ENCODE data around the gene PCDHB16.
"Not testable (repeated sequence)": the region's sequence is repeated elsewhere in the genome, so short reads cannot be mapped to it uniquely, and the experiment has no call there.

PCDHB16 gene

DNA sequence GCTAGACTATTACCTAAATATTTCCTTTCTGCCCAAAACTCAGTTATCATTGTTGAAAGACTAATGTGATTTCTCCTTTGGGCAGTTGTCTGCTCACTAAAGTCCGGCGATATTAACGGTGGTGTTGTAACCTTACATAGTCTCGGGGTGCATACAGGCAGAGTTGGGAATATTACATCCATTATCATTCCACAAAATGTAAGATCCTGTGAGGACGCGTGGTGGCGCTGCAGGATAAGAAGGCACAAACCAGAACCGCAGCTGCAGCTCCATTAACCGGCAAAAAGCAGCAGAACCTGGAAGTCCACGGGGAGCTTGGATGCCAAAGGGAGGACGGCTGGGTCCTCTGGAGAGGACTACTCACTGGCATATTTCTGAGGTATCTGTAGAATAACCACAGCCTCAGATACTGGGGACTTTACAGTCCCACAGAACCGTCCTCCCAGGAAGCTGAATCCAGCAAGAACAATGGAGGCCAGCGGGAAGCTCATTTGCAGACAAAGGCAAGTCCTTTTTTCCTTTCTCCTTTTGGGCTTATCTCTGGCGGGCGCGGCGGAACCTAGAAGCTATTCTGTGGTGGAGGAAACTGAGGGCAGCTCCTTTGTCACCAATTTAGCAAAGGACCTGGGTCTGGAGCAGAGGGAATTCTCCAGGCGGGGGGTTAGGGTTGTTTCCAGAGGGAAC is 31.6 kb downstream of the PCDHB16 start, which contains the start of gene PCDHB13:
TSS of gene PCDHB13 (plus strand) at position 264 of the 684 bp plus-strand sequence. CDS start at position 469, 205 bp downstream.
- H3K27ac ChIP-seq; DNase-seq; H3K36me3 ChIP-seq (replicated peaks); in situ Hi-C loops (cut with HindIII; ENCODE audit: low pct_ligation_motif_present, low sequenced_read_pairs); H3K27me3 ChIP-seq (replicated peaks); H3K4me3 ChIP-seq (ENCODE audit: low read depth, low read length): not testable (repeated sequence)
- peak; percentile 8 for TF ChIP-seq CTCF (IDR thresholded peaks at IDR 0.05; ENCODE audit: low read depth, low read length, missing control alignments)

- in situ Hi-C loops (cut with HindIII; ENCODE audit: low pct_ligation_motif_present, low sequenced_read_pairs); H3K27ac ChIP-seq: not testable (repeated sequence)
Observed at GRCh38 chr5:141214583-141214982, 32.4 kb downstream of the PCDHB16 start.

DNA sequence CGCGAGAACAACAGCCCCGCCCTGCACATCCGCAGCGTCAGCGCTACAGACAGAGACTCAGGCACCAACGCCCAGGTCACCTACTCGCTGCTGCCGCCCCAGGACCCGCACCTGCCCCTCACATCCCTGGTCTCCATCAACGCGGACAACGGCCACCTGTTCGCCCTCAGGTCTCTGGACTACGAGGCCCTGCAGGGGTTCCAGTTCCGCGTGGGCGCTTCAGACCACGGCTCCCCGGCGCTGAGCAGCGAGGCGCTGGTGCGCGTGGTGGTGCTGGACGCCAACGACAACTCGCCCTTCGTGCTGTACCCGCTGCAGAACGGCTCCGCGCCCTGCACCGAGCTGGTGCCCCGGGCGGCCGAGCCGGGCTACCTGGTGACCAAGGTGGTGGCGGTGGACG is 33.3 kb downstream of the PCDHB16 start:
- H3K27me3 ChIP-seq (replicated peaks); DNase-seq: not testable (repeated sequence)

More at GRCh38 chr5:141214583-141214982, 32.4 kb downstream of the PCDHB16 start:
- H3K4me3 ChIP-seq (ENCODE audit: low read depth, low read length); H3K27me3 ChIP-seq (replicated peaks); DNase-seq; H3K36me3 ChIP-seq (replicated peaks): not testable (repeated sequence)

DNA sequence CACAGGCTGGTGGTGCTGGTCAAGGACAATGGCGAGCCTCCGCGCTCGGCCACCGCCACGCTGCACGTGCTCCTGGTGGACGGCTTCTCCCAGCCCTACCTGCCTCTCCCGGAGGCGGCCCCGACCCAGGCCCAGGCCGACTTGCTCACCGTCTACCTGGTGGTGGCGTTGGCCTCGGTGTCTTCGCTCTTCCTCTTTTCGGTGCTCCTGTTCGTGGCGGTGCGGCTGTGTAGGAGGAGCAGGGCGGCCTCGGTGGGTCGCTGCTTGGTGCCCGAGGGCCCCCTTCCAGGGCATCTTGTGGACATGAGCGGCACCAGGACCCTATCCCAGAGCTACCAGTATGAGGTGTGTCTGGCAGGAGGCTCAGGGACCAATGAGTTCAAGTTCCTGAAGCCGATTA is 33.8 kb downstream of the PCDHB16 start:
- H3K27me3 ChIP-seq (replicated peaks); H3K4me3 ChIP-seq (ENCODE audit: low read depth, low read length); H3K27ac ChIP-seq; DNase-seq; in situ Hi-C loops (cut with HindIII; ENCODE audit: low pct_ligation_motif_present, low sequenced_read_pairs); H3K36me3 ChIP-seq (replicated peaks): not testable (repeated sequence)

More for the DNA sequence above, 33.3 kb downstream of the PCDHB16 start:
- H3K27ac ChIP-seq; H3K4me3 ChIP-seq (ENCODE audit: low read depth, low read length); H3K36me3 ChIP-seq (replicated peaks); in situ Hi-C loops (cut with HindIII; ENCODE audit: low pct_ligation_motif_present, low sequenced_read_pairs): not testable (repeated sequence)

DNA sequence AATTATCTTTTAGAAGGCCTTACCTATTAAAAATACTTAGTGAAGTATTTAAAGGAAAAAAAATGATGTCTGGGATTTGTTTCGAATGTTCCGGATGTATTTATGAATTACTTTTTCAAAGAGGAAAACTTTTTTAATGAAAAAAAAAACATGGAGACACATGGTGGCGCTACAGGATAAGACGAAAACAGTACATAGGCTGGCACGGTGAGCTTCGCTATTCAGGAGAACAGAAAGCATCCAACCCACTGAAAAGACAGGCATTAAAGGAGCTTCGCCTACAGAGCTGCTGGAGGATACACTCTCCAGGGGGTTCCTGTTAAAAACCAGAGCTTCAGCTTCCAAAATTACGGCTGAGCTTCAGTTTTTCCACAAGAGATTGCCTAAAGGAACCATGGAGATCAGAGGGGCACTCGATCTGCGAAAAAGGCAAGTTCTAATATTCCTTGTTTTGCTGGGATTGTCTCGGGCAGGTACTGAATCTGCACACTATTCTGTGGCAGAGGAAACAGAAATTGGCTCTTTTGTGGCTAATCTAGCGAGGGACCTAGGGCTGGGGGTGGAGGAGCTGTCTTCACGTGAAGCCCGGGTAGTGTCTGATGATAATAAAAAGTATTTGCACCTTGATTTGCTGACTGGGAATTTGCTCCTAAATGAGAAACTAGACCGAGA is 41.1 kb downstream of the PCDHB16 start, which contains the start of gene PCDHB14:
TSS of gene PCDHB14 (plus strand) at position 232 of the 672 bp plus-strand sequence. CDS start at position 395, 163 bp downstream.
- DNase-seq: no peak
- no peak within 1 kb of the TSS for H3K4me3 ChIP-seq (ENCODE audit: low read depth, low read length)

GRCh38 chr5:141224844-141225243 is 42.7 kb downstream of the PCDHB16 start:
- in situ Hi-C loops (cut with HindIII; ENCODE audit: low pct_ligation_motif_present, low sequenced_read_pairs); DNase-seq; H3K36me3 ChIP-seq (replicated peaks); H3K4me3 ChIP-seq (ENCODE audit: low read depth, low read length); H3K27me3 ChIP-seq (replicated peaks); H3K27ac ChIP-seq: not testable (repeated sequence)

More for the DNA sequence above, 41.1 kb downstream of the PCDHB16 start, which contains the start of gene PCDHB14:
- no peak for TF ChIP-seq CTCF (IDR thresholded peaks at IDR 0.05; ENCODE audit: low read depth, low read length, missing control alignments)
- H3K27me3 ChIP-seq (replicated peaks): no peaks in the 10 kb centered on the region
- no peak within 1 kb of the TSS for H3K27ac ChIP-seq
- no peaks in the 10 kb centered on the region for H3K36me3 ChIP-seq (replicated peaks)
- in situ Hi-C loops (cut with HindIII; ENCODE audit: low pct_ligation_motif_present, low sequenced_read_pairs): no loop called here

- H3K27me3 ChIP-seq (replicated peaks); H3K27ac ChIP-seq; H3K4me3 ChIP-seq (ENCODE audit: low read depth, low read length); in situ Hi-C loops (cut with HindIII; ENCODE audit: low pct_ligation_motif_present, low sequenced_read_pairs); H3K36me3 ChIP-seq (replicated peaks); DNase-seq: not testable (repeated sequence)
Observed at GRCh38 chr5:141225421-141225820, 43.2 kb downstream of the PCDHB16 start.

DNA sequence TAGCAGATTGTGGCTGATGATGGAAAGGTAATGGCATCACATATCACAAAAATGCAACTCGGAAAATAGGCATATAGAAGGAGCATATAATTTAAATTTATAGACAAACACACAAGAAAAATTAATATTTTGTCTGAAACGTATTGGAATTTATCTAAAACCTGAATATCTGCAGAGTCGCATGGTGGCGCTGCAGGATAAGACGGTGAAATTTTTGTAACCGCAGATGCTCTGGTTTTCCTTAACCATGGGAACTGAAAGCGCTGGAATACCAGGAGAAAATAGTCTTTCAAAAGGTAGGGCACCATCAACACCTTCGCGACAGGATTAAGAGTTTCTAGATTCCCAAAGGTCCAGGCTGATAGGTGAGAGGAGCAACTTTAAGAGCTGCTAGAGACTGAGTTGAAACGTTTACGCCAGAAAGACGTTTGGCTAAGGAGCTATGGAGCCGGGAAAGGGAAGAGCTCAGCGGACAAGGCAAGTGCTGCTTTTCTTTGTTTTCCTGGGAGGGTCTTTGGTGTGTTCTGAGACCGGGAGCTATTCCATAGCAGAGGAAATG is 52.0 kb downstream of the PCDHB16 start:
- H3K4me3 ChIP-seq (ENCODE audit: low read depth, low read length): no peak overlapping the region
- peak; percentile 19 for TF ChIP-seq CTCF (IDR thresholded peaks at IDR 0.05; ENCODE audit: low read depth, low read length, missing control alignments)
- DNase-seq: no peak

More for the DNA sequence above, 52.0 kb downstream of the PCDHB16 start:
- no peaks in the 10 kb centered on the region for H3K36me3 ChIP-seq (replicated peaks)
- in situ Hi-C loops (cut with HindIII; ENCODE audit: low pct_ligation_motif_present, low sequenced_read_pairs): no loop called here
- no peak overlapping the region for H3K27ac ChIP-seq
- H3K27me3 ChIP-seq (replicated peaks): no peaks in the 10 kb centered on the region

Measured in brain microvascular endothelial cell (primary cell).